Activated CD4-positive, CD25-positive, alpha-beta regulatory T cell treated with anti-CD3 and anti-CD28 coated beads, Interleukin-2, amount 50 U/mL, for 72 hours (primary cell): Measurements from ENCODE around the gene BTN3A1.

Experiments used
- DNase-seq: peaks from one replicate; pipeline ENCODE4 v3.0.0; 2021

The BTN3A1 gene

DNA sequence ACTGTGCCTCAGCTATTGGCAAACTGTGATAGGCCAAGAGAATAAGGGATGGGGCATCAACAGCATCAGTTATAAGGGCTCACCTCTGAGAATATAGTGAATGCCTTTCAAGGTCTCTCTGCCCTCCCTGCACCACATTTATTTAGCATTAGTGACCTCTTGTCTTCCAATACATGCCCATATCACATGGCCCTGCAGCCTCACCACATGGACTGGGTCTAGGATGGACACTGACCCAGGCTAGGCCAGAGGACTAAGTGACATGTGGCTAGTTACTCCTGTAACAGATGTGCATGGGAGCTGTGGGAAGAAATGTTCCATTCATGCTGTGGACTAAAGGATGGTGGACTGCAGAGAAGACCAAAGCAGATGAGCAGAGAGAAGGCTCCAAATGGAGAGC is 22.3 kb upstream of the BTN3A1 start:
- DNase-seq = no peak

DNA sequence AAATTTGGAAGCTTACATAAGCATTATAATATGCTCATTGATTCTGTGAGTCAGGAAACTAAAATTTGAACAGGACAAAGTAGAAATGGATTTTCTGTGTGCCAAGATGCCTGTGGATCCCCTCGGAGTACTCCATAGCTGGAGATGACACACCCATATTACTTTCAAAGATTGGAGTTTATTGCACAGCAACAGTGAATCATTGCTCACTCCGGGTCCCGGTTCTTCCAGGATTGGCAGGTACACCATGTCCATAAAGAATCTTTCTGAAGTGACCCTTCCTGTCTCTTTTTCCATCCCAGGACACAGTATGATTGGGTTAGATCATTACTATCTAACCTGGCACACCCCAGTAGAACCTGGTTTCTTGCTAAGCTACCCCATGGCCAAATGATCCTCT is 21.8 kb upstream of the BTN3A1 start:
- DNase-seq = no peak

GRCh38 chr6:26382121-26382520 is 20.0 kb upstream of the BTN3A1 start:
- DNase-seq = no peak

DNA sequence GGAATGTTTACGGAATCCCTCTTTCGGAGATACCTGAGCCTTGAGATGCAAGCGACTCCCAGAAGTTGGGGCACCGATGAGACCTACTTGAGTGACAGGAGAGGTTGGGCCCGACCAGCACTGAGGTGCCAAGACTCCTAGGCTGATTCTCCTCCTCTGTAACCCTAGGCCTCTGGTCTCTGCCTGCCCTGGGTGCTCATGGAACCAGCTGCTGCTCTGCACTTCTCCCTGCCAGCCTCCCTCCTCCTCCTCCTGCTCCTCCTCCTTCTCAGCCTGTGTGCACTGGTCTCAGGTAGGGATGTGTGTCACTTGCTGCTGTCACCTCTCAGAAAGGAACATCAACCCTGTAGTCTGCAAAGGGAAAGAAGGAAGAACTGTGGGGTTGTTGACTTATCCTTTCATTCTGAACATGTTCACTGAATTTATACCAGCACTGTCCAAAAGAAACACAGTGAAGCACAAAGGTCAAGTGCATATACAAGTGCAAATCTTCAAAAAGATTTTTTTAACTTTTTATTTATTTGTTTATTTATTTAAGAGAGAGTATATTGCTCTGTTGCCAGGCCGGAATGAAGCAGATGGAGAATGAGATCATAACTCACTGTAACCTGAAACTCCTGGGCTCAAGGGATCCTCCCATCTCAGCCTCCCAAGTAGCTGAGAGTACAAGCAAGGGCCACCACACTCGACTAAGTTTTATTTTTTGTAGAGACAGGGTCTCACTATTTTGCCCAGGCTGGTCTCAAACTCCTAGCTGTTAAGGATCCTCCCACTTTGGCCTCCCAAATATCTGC is 18.3 kb upstream of the BTN3A1 start:
- no peak for DNase-seq

GRCh38 chr6:26385734-26386125 is 16.3 kb upstream of the BTN3A1 start:
- no peak for DNase-seq

- no peak for DNase-seq
These were observed 14.5 kb upstream of the BTN3A1 start for GRCh38 chr6:26387565-26387964.

DNA sequence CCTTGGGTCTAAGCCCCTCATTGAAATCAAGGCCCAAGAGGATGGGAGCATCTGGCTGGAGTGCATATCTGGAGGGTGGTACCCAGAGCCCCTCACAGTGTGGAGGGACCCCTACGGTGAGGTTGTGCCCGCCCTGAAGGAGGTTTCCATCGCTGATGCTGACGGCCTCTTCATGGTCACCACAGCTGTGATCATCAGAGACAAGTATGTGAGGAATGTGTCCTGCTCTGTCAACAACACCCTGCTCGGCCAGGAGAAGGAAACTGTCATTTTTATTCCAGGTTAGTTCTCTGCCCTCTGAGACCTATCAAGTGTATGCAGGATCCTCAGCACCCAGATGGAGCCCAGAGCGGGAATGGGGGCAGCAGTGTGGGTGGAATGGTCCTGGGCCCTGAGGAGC is 14.1 kb upstream of the BTN3A1 start:
- DNase-seq = no peak

DNA sequence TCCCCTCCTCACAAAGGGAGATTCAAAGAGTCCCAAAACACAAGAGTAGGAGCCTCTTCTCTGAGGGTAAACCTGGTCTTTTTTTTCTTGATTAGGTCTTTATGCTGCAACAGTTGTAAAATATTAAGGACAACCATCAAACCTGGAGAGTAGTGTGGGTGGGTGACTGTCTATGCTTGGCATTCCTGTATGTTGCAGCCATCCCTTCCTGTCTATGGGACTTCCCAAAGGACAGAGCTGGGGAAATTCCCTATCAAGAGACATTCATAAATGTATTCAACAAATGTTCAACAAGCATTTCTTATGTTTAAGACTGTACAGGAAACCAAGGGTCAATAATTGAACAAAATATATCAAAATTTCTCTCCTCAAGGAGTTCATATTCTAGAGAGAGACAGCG is 13.6 kb upstream of the BTN3A1 start:
- no peak for DNase-seq

DNA sequence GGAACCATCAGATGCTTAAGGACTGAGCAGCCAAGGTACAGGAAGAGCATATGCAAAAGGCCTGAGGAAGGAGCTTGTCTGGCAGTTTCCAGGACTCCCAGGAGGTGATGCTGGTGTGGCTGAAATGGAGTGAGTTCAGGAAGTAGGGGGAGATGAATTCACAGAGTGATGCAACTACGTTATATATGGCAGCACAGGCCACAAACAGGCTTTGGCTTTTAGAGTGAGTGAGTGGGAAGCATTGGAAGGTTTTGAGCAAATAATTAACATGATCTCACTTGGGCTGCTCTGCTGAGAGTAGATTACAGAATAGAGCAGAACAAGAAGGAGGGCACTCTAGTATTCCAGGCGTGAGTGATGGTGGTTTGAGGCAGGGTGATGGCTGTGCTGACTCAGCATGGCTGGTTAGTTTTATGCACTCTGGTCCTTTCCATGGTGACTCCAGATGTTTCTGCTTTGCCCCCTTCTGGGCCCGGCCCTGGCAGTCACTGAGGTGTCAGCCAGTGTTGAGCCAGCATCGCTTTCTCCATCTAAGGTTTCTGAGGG is 12.7 kb upstream of the BTN3A1 start:
- DNase-seq = no peak

DNA sequence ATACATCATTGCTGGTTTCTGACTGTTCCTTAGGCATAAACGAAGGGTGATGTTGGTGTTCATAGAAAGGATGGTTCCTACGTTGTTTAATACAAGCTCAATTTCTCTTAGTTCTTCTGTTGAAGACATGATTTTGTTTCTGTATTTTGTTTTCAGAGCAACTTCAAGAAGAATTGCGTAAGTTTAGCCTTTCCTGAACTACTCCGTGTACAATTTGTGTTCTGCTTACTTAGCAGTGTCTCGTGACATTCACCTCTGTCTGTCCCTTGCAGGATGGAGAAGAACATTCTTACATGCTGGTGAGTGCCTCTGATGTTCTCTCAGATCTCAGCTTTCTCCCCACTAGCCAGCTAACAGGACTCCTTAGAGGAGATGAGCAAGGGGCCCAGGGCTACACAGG is 11.5 kb upstream of the BTN3A1 start:
- DNase-seq = no peak

DNA sequence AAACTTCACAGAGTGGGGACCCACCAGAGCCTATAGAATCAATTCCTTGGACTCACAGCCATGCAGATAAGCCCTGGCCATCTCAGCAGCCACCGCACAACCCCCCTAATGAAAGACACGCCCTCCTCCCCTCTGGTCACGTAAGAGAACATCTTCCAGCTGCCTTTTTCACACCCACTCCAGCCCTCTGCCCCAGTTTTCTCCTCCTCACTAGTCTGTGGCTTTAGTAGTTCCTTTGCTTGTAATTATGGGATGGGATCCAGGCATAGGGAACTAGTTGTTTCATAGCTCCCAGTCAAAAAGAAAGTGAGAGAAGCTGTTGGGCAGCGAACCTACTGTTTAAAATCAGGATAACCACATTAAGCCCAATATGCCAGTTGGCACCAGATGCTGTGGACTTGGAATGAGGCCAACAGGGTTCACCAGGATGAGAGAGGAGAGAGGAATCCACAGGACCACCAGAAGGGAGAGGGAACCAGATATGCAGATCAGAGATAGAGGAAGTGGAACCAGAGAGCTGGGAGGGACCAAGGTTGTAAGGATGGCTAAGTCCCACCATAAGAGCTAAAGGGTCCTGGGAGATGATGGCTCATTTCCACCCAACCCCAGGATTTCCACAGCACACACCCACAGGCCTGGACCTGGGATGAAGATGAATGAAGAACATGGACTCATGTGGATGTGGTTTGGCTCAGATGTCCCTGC is 9.0 kb upstream of the BTN3A1 start:
- DNase-seq = no peak

GRCh38 chr6:26394289-26394688 is 7.8 kb upstream of the BTN3A1 start:
- no peak for DNase-seq

- no peak for DNase-seq
These were observed 3.5 kb upstream of the BTN3A1 start for GRCh38 chr6:26398555-26398954.

DNA sequence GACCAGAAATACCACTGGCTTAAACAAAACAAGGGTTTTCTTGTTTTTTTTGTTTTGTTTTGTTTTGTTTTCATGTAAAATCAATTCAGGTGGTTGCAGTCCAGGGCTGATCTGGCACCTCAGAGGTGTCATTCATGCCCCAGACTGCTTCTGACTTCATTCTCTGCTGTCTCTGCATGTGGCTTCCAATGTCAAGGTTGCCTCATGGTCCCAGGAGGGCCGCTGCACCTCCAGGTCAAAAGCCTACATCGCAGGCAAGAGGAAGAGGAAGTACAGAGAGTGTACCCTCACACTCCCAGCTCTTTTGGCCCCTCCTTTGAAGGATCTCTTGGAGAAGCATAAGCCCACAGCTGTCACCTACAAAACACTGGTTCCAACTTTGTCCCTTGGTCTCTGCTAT is 1.4 kb upstream of the BTN3A1 start:
- no peak for DNase-seq

- no peak for DNase-seq
These were observed 587 bp upstream of the BTN3A1 start for GRCh38 chr6:26401389-26401986.

DNA sequence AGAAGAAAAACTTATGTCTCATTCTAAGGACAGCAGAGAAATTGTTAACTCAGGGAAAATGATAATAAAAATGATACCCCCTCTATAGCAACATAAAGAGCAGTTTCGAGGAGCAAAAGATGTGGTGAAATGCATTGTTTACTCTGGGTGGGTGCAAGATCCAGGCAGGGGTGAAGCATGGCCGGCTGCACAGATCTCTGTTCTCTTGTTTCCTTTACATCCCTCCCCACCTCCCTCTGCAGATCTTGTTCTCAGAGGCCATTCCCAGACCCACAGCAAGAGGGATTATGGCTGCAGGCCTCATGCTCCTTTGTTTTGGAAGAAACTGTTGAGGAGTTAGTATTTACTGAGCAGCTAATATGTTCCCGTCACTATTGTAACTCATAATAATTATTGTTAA is 1.8 kb downstream of the BTN3A1 start:
- DNase-seq = no peak

GRCh38 chr6:26404546-26404945 is 2.5 kb downstream of the BTN3A1 start:
- DNase-seq = no peak

DNA sequence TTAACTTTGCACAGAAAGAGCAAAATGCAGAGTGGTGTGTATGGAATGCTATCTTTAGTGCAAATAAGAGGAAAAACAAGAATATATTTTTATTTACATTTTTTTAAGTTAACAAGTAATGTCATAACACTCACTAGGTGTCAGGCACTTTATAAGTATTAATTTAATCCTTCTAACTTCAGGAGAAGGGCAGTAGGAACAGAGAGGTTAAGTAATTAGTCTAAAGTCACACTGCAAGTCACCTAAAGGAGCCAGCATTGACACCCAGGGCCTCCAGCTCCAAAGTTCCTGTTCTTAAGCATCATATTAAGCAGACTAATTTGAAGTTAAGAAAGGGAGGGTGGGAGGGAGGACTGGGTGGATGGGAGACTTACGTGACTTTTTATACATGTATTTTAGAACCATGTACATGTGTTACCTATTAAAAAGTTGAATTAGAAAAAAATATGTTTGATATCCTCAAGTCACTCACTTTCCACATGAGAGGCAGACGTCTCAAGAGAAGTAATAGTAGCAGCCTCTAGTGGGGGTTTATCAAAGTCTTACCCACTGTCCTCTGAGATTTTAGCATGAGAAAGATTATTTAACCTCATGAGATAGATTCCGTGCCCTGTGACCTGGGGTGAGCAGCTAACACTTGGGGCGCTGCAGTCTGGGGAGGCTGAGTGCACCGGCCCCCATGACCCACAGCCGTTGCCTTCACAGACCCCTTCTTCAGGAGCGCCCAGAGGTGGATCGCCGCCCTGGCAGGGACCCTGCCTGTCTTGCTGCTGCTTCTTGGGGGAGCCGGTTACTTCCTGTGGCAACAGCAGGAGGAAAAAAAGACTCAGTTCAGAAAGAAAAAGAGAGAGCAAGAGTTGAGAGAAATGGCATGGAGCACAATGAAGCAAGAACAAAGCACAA is 7.0 kb downstream of the BTN3A1 start:
- no peak for DNase-seq

DNA sequence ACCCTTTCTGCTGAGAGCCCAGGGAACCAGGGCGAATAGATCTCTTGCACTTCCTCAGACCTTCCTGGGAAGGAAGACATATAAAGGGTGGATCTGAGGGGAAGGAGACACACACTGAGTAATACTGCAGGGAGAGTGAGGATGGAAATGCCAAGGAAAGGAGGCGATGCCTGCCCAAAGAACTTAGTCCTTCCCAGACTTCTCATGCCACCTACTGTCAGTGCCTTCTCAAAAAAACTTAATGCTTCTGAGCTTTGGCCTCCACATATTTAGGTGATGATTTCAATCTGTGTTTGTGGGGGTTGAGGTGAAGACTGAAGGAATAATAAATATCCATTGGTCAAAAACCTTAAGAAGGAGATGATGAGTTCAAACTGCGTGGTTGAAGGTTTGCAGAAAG is 9.7 kb downstream of the BTN3A1 start:
- DNase-seq = no peak

DNA sequence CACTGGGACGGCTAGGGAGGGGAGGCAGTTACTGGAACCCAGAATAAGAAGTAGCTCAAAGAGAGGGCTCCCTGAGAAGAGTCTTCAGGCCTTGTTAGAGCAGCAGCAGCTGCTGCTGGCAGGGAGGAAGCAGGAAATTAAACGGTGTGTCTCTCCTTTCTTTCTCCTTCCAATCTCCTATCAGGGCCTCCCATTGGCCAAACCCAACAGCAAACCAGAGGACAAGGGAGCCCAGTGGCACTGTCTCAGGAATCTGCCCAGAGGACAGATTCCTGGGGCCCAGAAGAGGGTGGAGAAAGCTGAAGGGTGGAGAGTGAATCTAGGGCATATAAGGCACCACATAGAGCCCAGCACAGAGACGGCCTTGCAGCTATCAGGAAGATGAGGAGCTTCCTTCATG is 10.2 kb downstream of the BTN3A1 start:
- DNase-seq = no peak

- no peak for DNase-seq
These were observed 10.9 kb downstream of the BTN3A1 start for GRCh38 chr6:26412954-26413353.

GRCh38 chr6:26414281-26414680 is 12.2 kb downstream of the BTN3A1 start:
- no peak for DNase-seq

GRCh38 chr6:26415036-26415614 is 13.1 kb downstream of the BTN3A1 start:
- no peak for DNase-seq
